H1 (cell line): Measurements from ENCODE around the gene GTF2E1. TPM values are rescaled to one million over a fixed set of nuclear protein-coding genes. Genes with fewer than 3 reads are reported as not detected.

ENCODE experiments used
- CTCF ChIA-PET: fragments of 300-600 bp; sonication (Branson Sonifier 250); formaldehyde crosslinking; loops from one replicate; lab custom pipeline; 2021; ENCODE audit not compliant: partially characterized antibody; lab: Charles Lee
- POLR2A ChIA-PET: fragments of 300-600 bp; sonication (Branson Sonifier 250); formaldehyde crosslinking; loops from one replicate; lab custom pipeline; 2021; ENCODE audit warnings: inconsistent platforms; ENCODE audit not compliant: partially characterized antibody; lab: Charles Lee
- DNase-seq, 2 experiments: peaks; one replicate each; pipeline versions ENCODE4 v3.0.0 to v3.0.0-alpha.2; 2010 to 2022; ENCODE audit warnings: low spot score in 2 of 2, low read depth in 1 of 2, mixed read lengths in 1 of 2
- FAIRE-seq: peaks from 2 replicates; lab custom pipeline; 2011; peaks lifted over from hg19 to GRCh38; lab: Jason Lieb, UNC
- H2AFZ ChIP-seq: 2 replicates; pipeline ENCODE4 v1.8.1; 2012; ENCODE audit warnings: low read length, inconsistent platforms
- H2AK5ac ChIP-seq: 2 replicates; pipeline ENCODE4 v1.6.1; 2013; ENCODE audit warnings: low read depth, low read length
- H2BK120ac ChIP-seq: replicated peaks from 2 replicates; pipeline ENCODE3; 2013; ENCODE audit warnings: low read depth, low read length, inconsistent platforms
- H2BK12ac ChIP-seq: 2 replicates; pipeline ENCODE4 v1.6.1; 2013; ENCODE audit warnings: low read depth, low read length
- H2BK15ac ChIP-seq: 2 replicates; pipeline ENCODE4 v1.6.1; 2013; ENCODE audit warnings: low read length
- H2BK20ac ChIP-seq: 2 replicates; pipeline ENCODE4 v1.6.1; 2013; ENCODE audit warnings: low read length
- H2BK5ac ChIP-seq: 2 replicates; pipeline ENCODE4 v1.6.1; 2013; ENCODE audit warnings: low read depth, low read length
- H3K14ac ChIP-seq: 2 replicates; pipeline ENCODE4 v1.6.1; 2013; ENCODE audit warnings: inconsistent platforms; ENCODE audit not compliant: insufficient read length
- H3K18ac ChIP-seq: 2 replicates; pipeline ENCODE4 v1.6.1; 2013; ENCODE audit warnings: low read length; ENCODE audit errors: extremely low read depth
- H3K23ac ChIP-seq: 2 replicates; pipeline ENCODE4 v1.6.1; 2013; ENCODE audit warnings: inconsistent platforms; ENCODE audit not compliant: insufficient read length
- H3K23me2 ChIP-seq: 2 replicates; pipeline ENCODE4 v1.6.1; 2013; ENCODE audit warnings: low read depth, low read length
- H3K27ac ChIP-seq: 2 replicates; pipeline ENCODE4 v1.6.1; 2011; ENCODE audit warnings: low read depth, low read length, inconsistent platforms
- H3K27me3 ChIP-seq, 4 experiments: replicated peaks in 1 of 4; 1 replicate in 1 of 4; 2 replicates in 3 of 4; pipeline versions ENCODE4 v1.6.1 to v1.8.1; 2011 to 2013; ENCODE audit warnings: low read length in 3 of 4, mild to moderate bottlenecking in 3 of 4, inconsistent platforms in 2 of 4, mixed read lengths in 2 of 4, moderate library complexity in 1 of 4; ENCODE audit not compliant: control insufficient read depth in 3 of 4, insufficient read depth in 3 of 4; ENCODE audit errors: extremely low read depth in 1 of 4
- H3K36me3 ChIP-seq, 4 experiments: 2 replicates each; pipeline versions ENCODE4 v1.6.1 to v1.8.1; 2011 to 2013; ENCODE audit warnings: mild to moderate bottlenecking in 4 of 4, low read length in 3 of 4, moderate library complexity in 2 of 4, control low read depth in 1 of 4, inconsistent platforms in 1 of 4; ENCODE audit not compliant: insufficient read depth in 4 of 4, control insufficient read depth in 2 of 4
- H3K4ac ChIP-seq: replicated peaks from 2 replicates; pipeline ENCODE3; 2013; ENCODE audit warnings: low read length, low read depth, mixed read lengths, inconsistent platforms; ENCODE audit not compliant: insufficient read length
- H3K4me1 ChIP-seq, 4 experiments: replicated peaks in 1 of 4; 1 replicate in 1 of 4; 2 replicates in 3 of 4; pipeline versions ENCODE4 v1.6.1 to v1.8.1; 2011 to 2013; ENCODE audit warnings: low read length in 3 of 4, inconsistent platforms in 2 of 4, mixed read lengths in 1 of 4; ENCODE audit not compliant: insufficient read depth in 4 of 4, control insufficient read depth in 3 of 4
- H3K4me2 ChIP-seq, 2 experiments: 2 replicates each; pipeline versions ENCODE4 v1.6.1 to v1.8.1; 2011 to 2013; ENCODE audit warnings: low read depth in 2 of 2, low read length in 2 of 2, control low read depth in 1 of 2, inconsistent platforms in 1 of 2, mild to moderate bottlenecking in 1 of 2; ENCODE audit not compliant: insufficient read depth in 1 of 2
- H3K4me3 ChIP-seq, 4 experiments: fragments of 200-600, 300-600 bp in 1 of 4; sonication (generic), shearing (Covaris generic), sonication (Bioruptor Twin) in 1 of 4; 2 replicates each; pipeline versions ENCODE4 v1.5.1 to v1.8.1; 2011 to 2016; ENCODE audit warnings: low read length in 4 of 4, low read depth in 3 of 4, control low read depth in 2 of 4, inconsistent platforms in 2 of 4, mild to moderate bottlenecking in 2 of 4, mixed read lengths in 1 of 4, moderate library complexity in 1 of 4; ENCODE audit not compliant: insufficient read depth in 2 of 4; ENCODE audit errors: extremely low read depth in 1 of 4
- H3K56ac ChIP-seq: replicated peaks from 2 replicates; pipeline ENCODE3; 2013; ENCODE audit warnings: low read depth, mild to moderate bottlenecking, mixed read lengths, low read length, inconsistent platforms; ENCODE audit not compliant: insufficient read length
- H3K79me1 ChIP-seq: 2 replicates; pipeline ENCODE4 v1.6.1; 2013; ENCODE audit warnings: low read depth, low read length, control low read depth
- H3K79me2 ChIP-seq, 2 experiments: 2 replicates each; pipeline versions ENCODE4 v1.6.1 to v1.8.1; 2012 to 2013; ENCODE audit warnings: low read length in 2 of 2, mild to moderate bottlenecking in 2 of 2, inconsistent platforms in 1 of 2; ENCODE audit not compliant: insufficient read depth in 2 of 2, control insufficient read depth in 1 of 2
- H3K9ac ChIP-seq, 4 experiments: replicated peaks in 1 of 4; 1 replicate in 1 of 4; 2 replicates in 3 of 4; pipeline versions ENCODE4 v1.6.1 to v1.8.1; 2011 to 2013; ENCODE audit warnings: low read depth in 3 of 4, low read length in 3 of 4, control low read depth in 2 of 4, mild to moderate bottlenecking in 2 of 4, moderate library complexity in 2 of 4, inconsistent platforms in 1 of 4; ENCODE audit errors: extremely low read depth in 1 of 4
- H3K9me3 ChIP-seq, 2 experiments: 2 replicates each; pipeline versions ENCODE4 v1.6.1 to v1.8.1; 2012 to 2013; ENCODE audit warnings: mild to moderate bottlenecking in 2 of 2, moderate library complexity in 2 of 2, control low read depth in 1 of 2, inconsistent platforms in 1 of 2, low read depth in 1 of 2, low read length in 1 of 2, mixed read lengths in 1 of 2; ENCODE audit not compliant: insufficient read depth in 2 of 2
- H4K20me1 ChIP-seq, 2 experiments: replicated peaks in 1 of 2; 2 replicates each; pipeline versions ENCODE3 to v1.8.1; 2011 to 2013; ENCODE audit warnings: inconsistent platforms in 2 of 2, low read length in 2 of 2, mild to moderate bottlenecking in 1 of 2; ENCODE audit not compliant: insufficient read depth in 2 of 2, control insufficient read depth in 1 of 2
- H4K5ac ChIP-seq: 2 replicates; pipeline ENCODE4 v1.6.1; 2013; ENCODE audit warnings: low read length, low read depth, mixed read lengths, inconsistent platforms; ENCODE audit not compliant: insufficient read length
- H4K8ac ChIP-seq: 2 replicates; pipeline ENCODE4 v1.8.0; 2013; ENCODE audit warnings: mild to moderate bottlenecking, moderate library complexity, low read length, inconsistent platforms; ENCODE audit not compliant: insufficient read depth; ENCODE audit errors: extremely low read depth
- H4K91ac ChIP-seq: replicated peaks from 2 replicates; pipeline ENCODE3; 2013; ENCODE audit warnings: low read length, mixed read lengths, inconsistent platforms; ENCODE audit not compliant: insufficient read length
- ATF3 ChIP-seq: IDR thresholded peaks from 2 replicates; pipeline ENCODE4 v1.6.1; 2011; ENCODE audit warnings: low read depth, mild to moderate bottlenecking, low read length; ENCODE audit not compliant: insufficient read depth
- CTCF ChIP-seq, 3 experiments: IDR thresholded peaks; 1 replicate in 2 of 3; 2 replicates in 1 of 3; pipeline versions ENCODE4 v1.5.1 to v1.6.1; 2011; ENCODE audit warnings: low read length in 3 of 3, mild to moderate bottlenecking in 3 of 3, inconsistent platforms in 2 of 3, low read depth in 1 of 3, moderate library complexity in 1 of 3; ENCODE audit not compliant: insufficient read depth in 1 of 3; ENCODE audit errors: control extremely low read depth in 1 of 3
- FOSL1 ChIP-seq: IDR thresholded peaks from 2 replicates; pipeline ENCODE4 v1.6.1; 2011; ENCODE audit warnings: mild to moderate bottlenecking, low read depth, low read length, moderate library complexity; ENCODE audit not compliant: insufficient read depth
- HDAC6 ChIP-seq: IDR thresholded peaks from one replicate; pipeline ENCODE4 v1.7.1; 2012; ENCODE audit warnings: low read depth, mild to moderate bottlenecking, inconsistent platforms, low read length, moderate library complexity
- JUND ChIP-seq: IDR thresholded peaks from 2 replicates; pipeline ENCODE4 v1.6.1; 2011; ENCODE audit warnings: mild to moderate bottlenecking, improper control_type of control experiment, low read length
- MAFK ChIP-seq: IDR thresholded peaks from 2 replicates; pipeline ENCODE4 v1.6.1; 2012; ENCODE audit warnings: low read depth, mild to moderate bottlenecking, improper control_type of control experiment, low read length
- RXRA ChIP-seq: IDR thresholded peaks from 2 replicates; pipeline ENCODE4 v1.6.1; 2011; ENCODE audit warnings: low read depth, mild to moderate bottlenecking, low read length, moderate library complexity; ENCODE audit not compliant: insufficient read depth
- SAP30 ChIP-seq: fragments of 300-600 bp; sonication (generic); IDR thresholded peaks from 2 replicates; pipeline ENCODE4 v1.7.1; 2012; ENCODE audit warnings: low read length, moderate library complexity, mild to moderate bottlenecking, inconsistent platforms; ENCODE audit not compliant: insufficient read depth, insufficient replicate concordance
- SP4 ChIP-seq: IDR thresholded peaks from 2 replicates; pipeline ENCODE4 v1.6.1; 2012; ENCODE audit warnings: low read length, inconsistent platforms
- SUZ12 ChIP-seq: fragments of 200-600 bp; sonication (generic); IDR thresholded peaks from 2 replicates; pipeline ENCODE4 v1.6.1; 2012; ENCODE audit warnings: mild to moderate bottlenecking, inconsistent platforms, low read length, moderate library complexity, mixed read lengths
- TEAD4 ChIP-seq: IDR thresholded peaks from 2 replicates; pipeline ENCODE4 v1.6.1; 2012; ENCODE audit warnings: low read depth, low read length, inconsistent platforms, mixed read lengths
- WGBS, 2 experiments: shearing (Covaris generic) in 1 of 2; methylation state at CpG; one replicate each; pipeline versions ENCODE4 v1.1.6 to v1.1.7; 2013 to 2015; ENCODE audit warnings: low lambda C conversion rate in 2 of 2, mixed read lengths in 2 of 2, inconsistent platforms in 1 of 2, low coverage in 1 of 2, missing lambda C conversion rate in 1 of 2; ENCODE audit not compliant: insufficient replicate concordance in 2 of 2, insufficient coverage in 1 of 2, insufficient read length in 1 of 2; ENCODE audit errors: extremely low coverage in 1 of 2, missing lambda C conversion rate in 1 of 2; 5-methylcytosine and 5-hydroxymethylcytosine counted together
- polyA plus RNA-seq, 7 experiments: library from polyadenylated mRNA; depleted of rRNA in 3 of 7; stranded (reverse) in 5 of 7; unstranded in 2 of 7; fragments of >200 nt in 5 of 7; fragments of 200-250 nt in 2 of 7; gene quantifications; 1 replicate in 5 of 7; 2 replicates in 1 of 7; 4 replicates in 1 of 7; pipeline versions ENCODE4 v1.2.1 to v1.2.3, GENCODE V29; 2011 to 2013; ENCODE audit warnings: missing spikeins in 2 of 7, mixed read lengths in 2 of 7
- total RNA-seq: library from RNA; stranded (reverse); fragmentation: NEBNext Ultra II Directional; extraction: Animal tissue kit (Norgen Biotek cat#: 25700); gene quantifications from 2 replicates; pipeline ENCODE4 v1.2.1, GENCODE V29; 2021

Gene GTF2E1
- total and polyA plus RNA-seq, 2 of the 8 experiments (the other 6 are each of a cell fraction or from before 2014, with no cell fraction given) = 37.4 to 73.3 TPM

- FAIRE-seq = no peak
- TF ChIP-seq HDAC6 (no peak), TEAD4 (no peak), MAFK (no peak), JUND (no peak), SP4 (no peak), SAP30 (no peak), CTCF (IDR thresholded peaks at IDR 0.05; ENCODE audit: control extremely low read depth in 1 of 3, insufficient read depth in 1 of 3, low read depth in 1 of 3, low read length in 3 of 3) (no peak), FOSL1 (no peak), RXRA (no peak), ATF3 (no peak), SUZ12 (no peak)
These were observed 60.4 kb downstream of the GTF2E1 start for GRCh38 chr3:120802916-120803315.

More at GRCh38 chr3:120802916-120803315, 60.4 kb downstream of the GTF2E1 start:
- no peak overlapping the region for H3K23ac ChIP-seq
- H3K9me3 ChIP-seq = no peaks in the 10 kb centered on the region
- no peaks in the 10 kb centered on the region for H3K4me1 ChIP-seq
- no peak overlapping the region for H2BK15ac ChIP-seq
- WGBS, 2 experiments = 73% methylated on average over 3 of the region's 3 CpGs; no CpG with 5 or more reads in 1 of the 2 experiments
- H2AK5ac ChIP-seq = no peak overlapping the region
- no peak for DNase-seq
- no peak overlapping the region for H4K8ac ChIP-seq
- no peak overlapping the region for H3K27ac ChIP-seq
- ChIA-PET POLR2A (no interaction called here), CTCF (interaction anchor here (0.7 to 1.4 kb wide), 2 partner anchors 16 to 242 kb away, joined by 3 read pairs; no protein-coding TSS in a partner anchor)
- H3K4me3 ChIP-seq = no peak overlapping the region
- H3K9ac ChIP-seq = no peak overlapping the region
- H3K18ac ChIP-seq = no peak overlapping the region
- H2AFZ ChIP-seq = no peak overlapping the region
- H2BK20ac ChIP-seq = no peak overlapping the region
- H4K20me1 ChIP-seq = no peaks in the 10 kb centered on the region
- H3K36me3 ChIP-seq = no peaks in the 10 kb centered on the region
- no peaks in the 10 kb centered on the region for H3K27me3 ChIP-seq
- no peak overlapping the region for H4K5ac ChIP-seq
- no peak overlapping the region for H3K56ac ChIP-seq
- H3K14ac ChIP-seq = no peak overlapping the region
- no peaks in the 10 kb centered on the region for H3K79me1 ChIP-seq
- no peak overlapping the region for H2BK120ac ChIP-seq
- no peaks in the 10 kb centered on the region for H3K79me2 ChIP-seq
- H3K4ac ChIP-seq = no peak overlapping the region
- H3K23me2 ChIP-seq = no peaks in the 10 kb centered on the region
- no peak overlapping the region for H2BK5ac ChIP-seq
- no peak overlapping the region for H2BK12ac ChIP-seq
- no peak overlapping the region for H3K4me2 ChIP-seq
- no peak overlapping the region for H4K91ac ChIP-seq
